Measurements from ENCODE around the gene GUCD1. TPM values are rescaled to one million over a fixed set of nuclear protein-coding genes. Genes with fewer than 3 reads are reported as not detected.

Gene GUCD1
- total and polyA plus RNA-seq, 8 donors = 81.7 to 188 (median 89.9) TPM

DNA sequence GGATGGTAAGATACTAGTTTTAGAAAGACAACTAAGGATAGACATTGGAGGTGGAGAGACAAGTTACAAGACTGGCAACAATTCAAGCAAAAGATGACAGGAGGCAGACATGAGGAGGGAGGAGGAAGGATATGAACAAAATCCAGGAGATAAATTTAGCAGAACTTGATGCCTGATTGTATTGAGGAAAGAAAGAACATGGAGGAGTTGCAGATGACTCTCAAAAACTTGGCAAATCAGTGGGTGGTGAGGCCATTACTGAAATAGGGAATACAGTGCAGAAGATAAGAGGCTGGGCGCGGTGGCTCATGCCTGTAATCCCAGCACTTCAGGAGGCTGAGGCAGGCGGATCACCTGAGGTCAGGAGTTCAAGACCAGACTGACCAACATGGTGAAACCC, 62.5 kb downstream of the GUCD1 start:
- intact Hi-C loops (cut with DNase I) = no loop called here
- H3K4me3 ChIP-seq = no peak overlapping the region
- no peaks in the 10 kb centered on the region for H3K36me3 ChIP-seq
- ATAC-seq = no peak
- no peak overlapping the region for H3K27ac ChIP-seq
- TF ChIP-seq, protein P1, sequence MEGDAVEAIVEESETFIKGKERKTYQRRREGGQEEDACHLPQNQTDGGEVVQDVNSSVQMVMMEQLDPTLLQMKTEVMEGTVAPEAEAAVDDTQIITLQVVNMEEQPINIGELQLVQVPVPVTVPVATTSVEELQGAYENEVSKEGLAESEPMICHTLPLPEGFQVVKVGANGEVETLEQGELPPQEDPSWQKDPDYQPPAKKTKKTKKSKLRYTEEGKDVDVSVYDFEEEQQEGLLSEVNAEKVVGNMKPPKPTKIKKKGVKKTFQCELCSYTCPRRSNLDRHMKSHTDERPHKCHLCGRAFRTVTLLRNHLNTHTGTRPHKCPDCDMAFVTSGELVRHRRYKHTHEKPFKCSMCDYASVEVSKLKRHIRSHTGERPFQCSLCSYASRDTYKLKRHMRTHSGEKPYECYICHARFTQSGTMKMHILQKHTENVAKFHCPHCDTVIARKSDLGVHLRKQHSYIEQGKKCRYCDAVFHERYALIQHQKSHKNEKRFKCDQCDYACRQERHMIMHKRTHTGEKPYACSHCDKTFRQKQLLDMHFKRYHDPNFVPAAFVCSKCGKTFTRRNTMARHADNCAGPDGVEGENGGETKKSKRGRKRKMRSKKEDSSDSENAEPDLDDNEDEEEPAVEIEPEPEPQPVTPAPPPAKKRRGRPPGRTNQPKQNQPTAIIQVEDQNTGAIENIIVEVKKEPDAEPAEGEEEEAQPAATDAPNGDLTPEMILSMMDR (IDR thresholded peaks at IDR 0.05) = no peak
- DNase-seq = no peak
- H3K9me3 ChIP-seq = no peaks in the 10 kb centered on the region
- H3K27me3 ChIP-seq = peaks cover 15 to 25% of the 10 kb centered on the region in 2 donors
- H3K4me1 ChIP-seq = peaks cover 0 to 14% of the 10 kb centered on the region in 2 donors

Other genes starting within 250 kb of the GUCD1 start
- gene ADORA2A, start 127.5 kb downstream of the GUCD1 start, total RNA-seq = 10 to 100 TPM; 11.5 to 16.8 TPM
- gene ADORA2A, start 127.5 kb downstream of the GUCD1 start, polyA plus RNA-seq (ENCODE audit: insufficient read length in 6 of 6) = 10 to 100 TPM; 23.0 to 31.9 (median 28.1) TPM
- 1 to 10 TPM in 1 of 2 donors, under 1 TPM in 1; 0.50 to 2.2 TPM for gene UPB1, start 59.8 kb downstream of the GUCD1 start, total RNA-seq
- gene UPB1, start 59.8 kb downstream of the GUCD1 start, polyA plus RNA-seq (ENCODE audit: insufficient read length in 6 of 6) = 1 to 10 TPM; 1.0 to 2.3 (median 1.8) TPM
- 10 to 100 TPM; 62.7 to 67.3 TPM for gene SNRPD3, start 861 bp upstream of the GUCD1 start, total RNA-seq
- 100 to 1,000 TPM; 160 to 187 (median 180) TPM for gene SNRPD3, start 861 bp upstream of the GUCD1 start, polyA plus RNA-seq (ENCODE audit: insufficient read length in 6 of 6)
- 10 to 100 TPM in 1 of 2 donors, 1 to 10 TPM in 1; 6.8 to 11.4 TPM for gene LRRC75B, start 37.9 kb upstream of the GUCD1 start, total RNA-seq
- gene LRRC75B, start 37.9 kb upstream of the GUCD1 start, polyA plus RNA-seq (ENCODE audit: insufficient read length in 6 of 6) = 10 to 100 TPM; 25.8 to 35.1 (median 33.7) TPM
- 10 to 100 TPM; 42.5 to 96.4 TPM for gene GGT1, start 48.1 kb upstream of the GUCD1 start, total RNA-seq
- gene GGT1, start 48.1 kb upstream of the GUCD1 start, polyA plus RNA-seq (ENCODE audit: insufficient read length in 6 of 6) = 10 to 100 TPM in 5 of 6 donors, 1 to 10 TPM in 1; 9.1 to 18.8 (median 12.3) TPM
- not detected for gene PIWIL3, start 219.6 kb upstream of the GUCD1 start, total RNA-seq
- gene PIWIL3, start 219.6 kb upstream of the GUCD1 start, polyA plus RNA-seq (ENCODE audit: insufficient read length in 6 of 6) = not detected